Anterior cingulate cortex (tissue), 58 donors: Measurements from ENCODE around the gene EFCAB11.

ENCODE experiments used
- DNase-seq, 58 donors: peaks; one replicate each; lab custom pipeline; 2025; lab: John Stamatoyannopoulos, UW

The EFCAB11 gene

GRCh38 chr14:89957791-89958190 lies 3.3 kb upstream of the EFCAB11 start:
- peak in 31 of 58 donors; percentile 2 to 50 (median 16) for DNase-seq

DNA sequence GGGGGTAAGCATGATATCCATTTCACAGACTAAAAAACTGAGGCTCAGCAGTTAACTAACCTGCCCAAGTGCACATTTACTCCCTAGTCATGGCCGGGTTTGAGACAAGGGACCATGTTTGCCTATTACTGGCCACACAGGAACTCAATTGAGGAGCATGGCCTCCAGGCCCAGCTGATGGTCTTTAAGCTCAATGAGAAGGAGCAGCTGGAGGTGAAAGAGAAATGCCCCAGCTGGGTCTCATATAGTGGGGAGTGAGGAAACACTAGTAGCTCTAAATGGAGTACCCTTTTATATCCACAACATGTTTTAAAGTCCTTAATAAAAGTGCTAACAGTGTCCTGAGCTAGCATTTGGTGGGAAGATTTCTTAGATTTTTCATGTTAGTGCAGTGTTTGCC lies 2.8 kb upstream of the EFCAB11 start:
- DNase-seq = no peak

DNA sequence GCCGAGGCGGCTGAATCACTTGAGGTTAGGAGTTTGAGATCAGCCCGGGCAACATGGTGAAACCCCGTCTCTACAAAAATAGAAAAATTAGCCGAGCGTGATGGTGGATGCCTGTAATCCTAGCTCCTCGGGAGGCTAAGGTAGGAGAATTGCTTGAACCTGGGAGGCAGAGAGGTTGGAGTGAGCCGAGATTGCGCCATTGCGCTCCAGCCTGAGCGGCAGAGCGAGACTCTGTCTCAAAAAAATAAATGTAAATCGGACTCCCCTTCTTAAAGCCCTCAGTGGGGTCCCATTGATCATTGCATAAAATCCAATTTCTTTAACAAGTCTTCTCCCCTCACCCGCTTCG lies 2.1 kb upstream of the EFCAB11 start:
- no peak for DNase-seq

GRCh38 chr14:89955745-89956660 lies 1.5 kb upstream of the EFCAB11 start, which contains the start of gene TDP1:
Gene TDP1, plus strand, starts transcription at chr14:89955927. Its CDS starts 7,188 bp downstream, at chr14:89963115.
- DNase-seq = peak; percentile 82 to 99 (median 95)

DNA sequence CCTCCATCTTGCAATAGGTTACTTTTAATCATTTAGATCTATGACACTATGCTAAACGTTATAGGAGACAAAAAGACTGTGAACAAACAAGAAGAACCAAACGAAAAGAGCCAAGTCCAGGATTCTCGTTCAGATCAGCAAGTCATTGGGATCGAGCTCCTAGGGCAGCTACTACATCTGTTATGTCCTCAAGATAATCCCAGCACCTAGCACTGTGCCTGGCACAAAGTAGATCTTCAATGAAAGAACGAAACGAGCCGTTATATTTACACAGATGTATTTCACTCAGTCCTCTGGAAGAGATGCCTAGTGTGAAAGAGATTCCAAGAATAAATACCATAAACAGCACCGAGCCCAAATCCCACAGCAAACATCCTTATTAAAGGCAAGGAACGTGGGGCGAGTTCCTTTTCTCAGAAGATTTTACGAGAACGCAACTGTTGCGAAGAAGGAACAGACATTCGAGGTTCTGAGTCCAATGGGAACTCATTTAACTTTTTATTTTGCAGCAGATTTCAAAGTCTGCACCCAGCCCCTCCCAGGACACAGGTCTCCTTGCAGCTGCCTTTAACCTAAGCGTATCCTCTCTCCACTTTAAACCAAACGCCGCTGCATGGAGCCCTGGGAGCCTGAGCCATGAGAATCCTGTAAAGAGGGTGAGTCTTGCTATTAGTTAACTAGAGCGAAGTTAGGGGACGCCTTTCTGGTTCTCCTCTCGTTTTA lies 653 bp upstream of the EFCAB11 start:
- DNase-seq = peak in 9 of 58 donors; percentile 14 to 72 (median 54)

DNA sequence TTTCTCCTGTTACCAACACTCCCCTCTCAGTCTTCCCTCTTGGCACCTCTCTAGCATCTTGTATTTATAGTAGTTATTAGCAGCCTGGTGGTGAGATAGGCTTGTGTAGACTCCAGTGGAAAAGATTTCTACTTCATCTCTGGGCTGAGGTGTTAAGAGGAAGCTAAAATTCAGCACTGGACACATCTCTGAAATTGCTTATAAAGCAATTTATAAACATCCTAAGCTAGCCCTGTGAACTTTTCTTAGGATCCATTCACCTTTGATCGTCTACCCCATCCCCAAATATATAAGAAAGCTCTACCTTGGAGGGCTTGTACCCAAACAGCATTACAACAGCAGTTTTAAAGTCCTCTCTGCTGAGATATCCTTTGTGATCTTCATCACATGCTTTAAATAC lies 928 bp downstream of the EFCAB11 start:
- DNase-seq = no peak

DNA sequence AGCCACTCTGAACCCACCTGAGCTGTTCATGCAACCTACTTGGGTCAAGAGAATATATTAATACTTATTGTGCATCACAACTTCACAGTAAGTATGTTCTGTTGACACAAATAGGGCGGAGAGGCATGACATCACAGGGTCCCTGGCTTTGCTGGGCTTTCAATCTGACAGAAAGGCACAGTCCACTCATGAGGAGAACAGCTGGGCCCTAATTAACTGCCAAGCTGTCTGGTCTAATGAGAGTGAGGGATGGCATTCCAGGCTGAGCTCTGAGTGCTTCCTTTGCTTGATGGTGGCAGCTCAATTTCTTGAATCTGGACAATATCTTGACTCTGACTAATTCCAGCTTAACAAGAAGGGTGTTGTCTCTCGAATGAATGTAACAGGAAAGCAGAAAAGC lies 2.0 kb downstream of the EFCAB11 start:
- DNase-seq = no peak

GRCh38 chr14:89947344-89947743 lies 7.2 kb downstream of the EFCAB11 start:
- no peak for DNase-seq

- DNase-seq = no peak
Measured at GRCh38 chr14:89941830-89942377, 12.6 kb downstream of the EFCAB11 start.

DNA sequence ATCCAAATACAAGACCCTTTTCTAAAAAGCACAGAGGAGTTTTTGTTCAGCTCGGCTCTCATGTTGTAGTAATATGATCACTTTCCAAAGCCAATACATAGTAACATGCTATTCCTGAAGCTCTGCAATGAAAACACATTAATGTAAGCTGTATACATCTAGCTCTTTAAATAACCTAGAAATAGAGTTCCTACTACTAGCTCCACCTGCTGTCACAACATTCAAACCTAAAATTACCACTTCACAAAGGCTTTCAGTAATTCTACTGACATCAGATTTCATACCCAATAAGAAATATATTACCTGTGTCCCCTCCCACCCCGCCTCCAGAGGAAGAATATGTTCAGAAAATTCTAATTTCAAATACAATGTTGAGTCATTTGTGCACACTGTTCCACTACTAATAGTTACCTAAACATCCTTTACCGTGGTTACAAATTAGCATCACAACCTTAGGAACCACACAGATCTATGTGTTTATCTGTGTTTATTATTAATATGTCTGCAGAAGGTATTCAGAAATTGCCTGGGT lies 17.8 kb downstream of the EFCAB11 start:
- no peak for DNase-seq

GRCh38 chr14:89933002-89933401 lies 21.5 kb downstream of the EFCAB11 start:
- DNase-seq = no peak

DNA sequence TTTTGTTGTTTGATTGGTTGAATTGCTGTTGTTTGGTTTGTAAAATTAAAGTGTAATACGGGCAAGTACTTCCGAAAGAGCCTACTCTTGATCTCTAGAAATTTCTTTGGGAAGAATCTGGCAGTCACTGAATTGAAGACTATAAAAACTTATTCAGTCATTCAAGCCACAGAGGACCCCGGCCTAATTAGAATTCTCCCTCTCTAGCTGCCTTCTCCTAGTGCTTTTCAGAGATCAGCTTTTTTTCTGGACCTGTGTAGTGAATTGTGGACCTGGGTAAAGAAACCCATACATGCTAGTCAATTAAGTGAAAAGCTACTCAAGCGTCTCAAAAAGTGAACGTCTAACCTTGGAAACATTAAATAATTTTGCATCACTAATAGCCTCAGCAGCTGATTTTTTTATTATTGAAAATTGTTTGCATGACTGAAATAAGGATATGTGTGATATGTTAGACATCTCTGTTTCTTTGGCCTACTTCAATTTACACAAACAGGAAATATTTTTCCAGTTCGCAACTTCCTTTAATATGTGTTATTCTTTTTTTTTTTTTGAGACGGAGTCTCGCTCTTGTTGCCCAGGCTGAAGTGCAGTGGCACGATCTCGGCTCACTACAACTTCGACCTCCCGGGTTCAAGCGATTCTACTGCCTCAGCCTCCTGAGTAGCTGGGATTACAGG lies 27.2 kb downstream of the EFCAB11 start:
- peak in 4 of 58 donors; percentile 12 to 16 (median 14) for DNase-seq

DNA sequence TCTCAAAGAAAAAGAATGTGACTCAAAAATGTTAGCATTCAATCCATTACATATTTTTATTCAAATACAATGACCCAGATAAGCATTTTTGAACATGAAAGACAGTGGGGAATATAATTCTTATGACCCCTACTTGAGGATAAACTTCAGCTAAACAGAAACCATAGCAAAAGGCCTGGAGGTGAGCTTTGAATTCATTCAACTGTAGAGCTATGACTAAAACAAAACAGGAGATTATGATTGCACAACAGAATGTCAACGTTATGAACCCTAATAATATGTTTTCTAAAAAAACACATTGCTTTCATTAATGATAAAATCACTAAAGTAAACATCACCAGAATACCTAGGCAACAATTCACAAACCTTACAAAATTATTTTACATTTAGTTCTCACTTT lies 27.8 kb downstream of the EFCAB11 start:
- DNase-seq = no peak

DNA sequence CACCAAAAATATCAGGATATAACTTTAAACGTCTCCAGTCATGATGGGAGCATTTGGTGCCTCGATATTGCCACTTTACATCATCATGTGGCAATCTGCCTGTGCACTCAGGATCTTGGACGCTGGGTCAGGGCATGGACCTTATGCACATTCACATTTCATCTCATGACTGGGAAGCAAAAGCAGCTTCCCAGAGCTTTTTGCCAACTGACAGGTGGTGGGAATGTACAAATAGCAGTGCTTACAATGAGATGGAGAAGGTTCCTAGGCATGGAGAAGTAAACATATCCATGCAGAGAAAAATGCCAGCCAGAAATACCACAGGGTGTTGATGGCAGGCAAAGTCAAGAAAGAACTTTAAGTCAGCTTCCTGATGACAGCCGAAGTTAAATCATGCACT lies 30.3 kb downstream of the EFCAB11 start:
- peak in 1 of 58 donors; percentile 3 for DNase-seq

GRCh38 chr14:89922031-89922907 lies 32.3 kb downstream of the EFCAB11 start:
- DNase-seq = peak in 20 of 58 donors; percentile 3 to 57 (median 15)

DNA sequence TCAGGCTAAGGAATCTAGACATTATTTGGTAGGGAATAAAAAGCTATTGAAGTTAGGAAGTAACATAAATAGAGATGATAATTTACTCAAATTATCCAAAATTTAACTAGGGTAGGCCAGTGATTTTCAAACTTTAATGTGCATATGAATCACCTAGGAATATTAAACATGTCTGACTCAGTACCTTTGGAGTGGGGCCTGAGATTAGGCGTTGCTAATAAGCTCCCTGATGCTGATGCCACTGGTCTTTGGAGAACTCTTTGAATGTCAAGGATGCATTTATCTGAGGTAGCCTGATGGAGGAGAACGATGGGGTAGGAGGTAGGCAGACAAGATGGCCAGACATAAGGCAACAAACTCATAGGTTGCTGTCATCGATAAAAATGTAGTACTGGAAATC lies 33.2 kb downstream of the EFCAB11 start:
- DNase-seq = no peak

DNA sequence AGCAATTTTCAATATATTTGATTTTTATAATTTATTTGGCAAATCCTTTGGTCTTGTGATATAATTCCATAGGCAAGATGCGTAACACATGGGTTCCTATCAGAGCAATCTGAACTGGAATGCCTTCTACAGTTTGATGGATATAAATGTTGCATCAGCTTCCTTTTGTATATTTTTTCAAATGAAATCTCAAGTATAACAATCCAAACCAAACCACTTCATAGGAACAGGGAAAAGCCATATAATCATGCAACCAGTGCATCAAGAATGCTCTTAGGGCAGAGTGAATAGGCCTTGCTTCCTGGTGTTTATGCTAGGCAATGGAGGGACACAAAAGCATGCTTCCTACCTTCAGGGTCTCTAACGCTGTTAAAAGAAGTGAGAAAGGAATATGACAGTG lies 34.5 kb downstream of the EFCAB11 start:
- DNase-seq = no peak

- DNase-seq = no peak
Measured at GRCh38 chr14:89918721-89919120, 35.8 kb downstream of the EFCAB11 start.

- DNase-seq = peak in 43 of 58 donors; percentile 1 to 70 (median 23)
Measured at GRCh38 chr14:89915114-89915878, 39.2 kb downstream of the EFCAB11 start.
